IPS-18c (cell line): Measurements from ENCODE around the gene TMEM244.
"Not testable (repeated sequence)": the region's sequence is repeated elsewhere in the genome, so short reads cannot be mapped to it uniquely, and the experiment has no call there.

Experiments used
- H3K4me3 ChIP-seq: 2 replicates; pipeline ENCODE4 v1.7.0; 2013; ENCODE audit warnings: low read depth, mild to moderate bottlenecking, low read length, moderate library complexity; ENCODE audit not compliant: insufficient read depth
- H3K9me3 ChIP-seq: one replicate; pipeline ENCODE4 v1.6.1; 2013; ENCODE audit warnings: mild to moderate bottlenecking, low read length, moderate library complexity; ENCODE audit not compliant: control insufficient read depth, insufficient read depth

Gene TMEM244

GRCh38 chr6:129843573-129843972 is 17.5 kb downstream of the TMEM244 start:
- no peaks in the 10 kb centered on the region for H3K9me3 ChIP-seq
- H3K4me3 ChIP-seq = no peak overlapping the region

- Histone ChIP-seq H3K9me3 (no peaks in the 10 kb centered on the region), H3K4me3 (no peak overlapping the region)
These were observed 18.2 kb downstream of the TMEM244 start for GRCh38 chr6:129842881-129843409.

- no peaks in the 10 kb centered on the region for H3K9me3 ChIP-seq
- H3K4me3 ChIP-seq = no peak overlapping the region
These were observed 19.0 kb downstream of the TMEM244 start for GRCh38 chr6:129842137-129842536.

GRCh38 chr6:129839562-129839961 is 21.6 kb downstream of the TMEM244 start:
- not testable (repeated sequence) for H3K9me3 ChIP-seq, H3K4me3 ChIP-seq

GRCh38 chr6:129835691-129836090 is 25.4 kb downstream of the TMEM244 start:
- H3K4me3 ChIP-seq = no peak overlapping the region
- H3K9me3 ChIP-seq = peaks cover 5% of the 10 kb centered on the region

- peaks cover 5% of the 10 kb centered on the region for H3K9me3 ChIP-seq
- no peak overlapping the region for H3K4me3 ChIP-seq
These were observed 28.8 kb downstream of the TMEM244 start for GRCh38 chr6:129832299-129832698.

- H3K9me3 ChIP-seq = no peaks in the 10 kb centered on the region
- H3K4me3 ChIP-seq = no peak overlapping the region
These were observed 32.9 kb downstream of the TMEM244 start for GRCh38 chr6:129828229-129828628.

- no peak overlapping the region for H3K4me3 ChIP-seq
- no peaks in the 10 kb centered on the region for H3K9me3 ChIP-seq
These were observed 42.9 kb downstream of the TMEM244 start for GRCh38 chr6:129818251-129818650.

- Histone ChIP-seq H3K9me3 (no peaks in the 10 kb centered on the region), H3K4me3 (no peak overlapping the region)
These were observed 43.3 kb downstream of the TMEM244 start for GRCh38 chr6:129817821-129818220.

GRCh38 chr6:129817332-129817731 is 43.8 kb downstream of the TMEM244 start:
- H3K4me3 ChIP-seq = no peak overlapping the region
- H3K9me3 ChIP-seq = no peaks in the 10 kb centered on the region

GRCh38 chr6:129812145-129812777 is 48.9 kb downstream of the TMEM244 start:
- Histone ChIP-seq H3K9me3 (no peaks in the 10 kb centered on the region), H3K4me3 (no peak overlapping the region)

- H3K9me3 ChIP-seq, H3K4me3 ChIP-seq: not testable (repeated sequence)
These were observed 54.0 kb downstream of the TMEM244 start for GRCh38 chr6:129807141-129807540.

GRCh38 chr6:129802920-129803319 is 58.2 kb downstream of the TMEM244 start:
- H3K4me3 ChIP-seq, H3K9me3 ChIP-seq: not testable (repeated sequence)

- Histone ChIP-seq H3K9me3 (peaks cover 4% of the 10 kb centered on the region), H3K4me3 (no peak overlapping the region)
These were observed 59.2 kb downstream of the TMEM244 start for GRCh38 chr6:129801909-129802308.

- no peak overlapping the region for H3K4me3 ChIP-seq
- H3K9me3 ChIP-seq = peaks cover 2% of the 10 kb centered on the region
These were observed 65.9 kb downstream of the TMEM244 start for GRCh38 chr6:129795261-129795660.

GRCh38 chr6:129793447-129793846 is 67.7 kb downstream of the TMEM244 start:
- Histone ChIP-seq H3K9me3 (peaks cover 2% of the 10 kb centered on the region), H3K4me3 (no peak overlapping the region)

GRCh38 chr6:129792049-129792448 is 69.1 kb downstream of the TMEM244 start:
- H3K9me3 ChIP-seq = peaks cover 2% of the 10 kb centered on the region
- H3K4me3 ChIP-seq = no peak overlapping the region

- Histone ChIP-seq H3K9me3 (peaks cover 2% of the 10 kb centered on the region), H3K4me3 (no peak overlapping the region)
These were observed 70.3 kb downstream of the TMEM244 start for GRCh38 chr6:129790785-129791184.

- H3K4me3 ChIP-seq = no peak overlapping the region
- H3K9me3 ChIP-seq = peaks cover 2% of the 10 kb centered on the region
These were observed 71.1 kb downstream of the TMEM244 start for GRCh38 chr6:129789974-129790373.
